ENCODE measurements around the gene PLEKHA7. TPM values are rescaled to one million over a fixed set of nuclear protein-coding genes. Genes with fewer than 3 reads are reported as not detected.

The PLEKHA7 gene
- total and polyA plus RNA-seq, 8 donors: 14.9 to 29.9 (median 20.0) TPM

DNA sequence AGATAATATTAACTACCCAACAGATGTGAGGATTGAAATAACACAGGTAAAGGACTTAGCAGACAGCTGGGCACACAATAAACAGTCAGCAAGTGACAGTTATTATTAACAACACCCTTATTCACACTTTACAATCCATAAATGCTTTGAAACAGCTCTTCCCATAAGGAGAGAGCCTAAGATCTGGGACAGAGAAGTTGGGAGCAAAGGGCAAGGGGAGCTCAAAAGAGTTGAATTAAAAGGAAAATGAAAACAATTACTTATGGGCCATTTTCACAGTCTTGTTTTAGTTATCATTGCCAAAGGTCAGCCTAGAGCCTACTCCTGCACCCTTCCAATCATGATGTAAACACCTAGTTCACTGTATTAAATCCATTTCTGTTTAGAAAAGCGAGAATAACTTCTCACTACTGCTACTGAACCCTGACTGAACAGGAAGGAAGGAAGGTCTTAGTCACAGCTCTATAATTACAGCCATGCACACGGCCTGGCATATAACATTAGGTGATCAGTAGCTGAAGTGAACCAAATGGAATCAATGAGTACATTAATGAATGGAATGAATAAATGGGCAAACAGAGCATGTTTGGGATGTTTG lies 111.3 kb downstream of the PLEKHA7 start:
- H3K27ac ChIP-seq: no peak overlapping the region
- intact Hi-C loops (cut with DNase I): no loop called here
- ATAC-seq (peak in 2 of 4 donors; percentile 40 to 43), DNase-seq (no peak), FAIRE-seq (no peak)
- TF ChIP-seq, protein P1, sequence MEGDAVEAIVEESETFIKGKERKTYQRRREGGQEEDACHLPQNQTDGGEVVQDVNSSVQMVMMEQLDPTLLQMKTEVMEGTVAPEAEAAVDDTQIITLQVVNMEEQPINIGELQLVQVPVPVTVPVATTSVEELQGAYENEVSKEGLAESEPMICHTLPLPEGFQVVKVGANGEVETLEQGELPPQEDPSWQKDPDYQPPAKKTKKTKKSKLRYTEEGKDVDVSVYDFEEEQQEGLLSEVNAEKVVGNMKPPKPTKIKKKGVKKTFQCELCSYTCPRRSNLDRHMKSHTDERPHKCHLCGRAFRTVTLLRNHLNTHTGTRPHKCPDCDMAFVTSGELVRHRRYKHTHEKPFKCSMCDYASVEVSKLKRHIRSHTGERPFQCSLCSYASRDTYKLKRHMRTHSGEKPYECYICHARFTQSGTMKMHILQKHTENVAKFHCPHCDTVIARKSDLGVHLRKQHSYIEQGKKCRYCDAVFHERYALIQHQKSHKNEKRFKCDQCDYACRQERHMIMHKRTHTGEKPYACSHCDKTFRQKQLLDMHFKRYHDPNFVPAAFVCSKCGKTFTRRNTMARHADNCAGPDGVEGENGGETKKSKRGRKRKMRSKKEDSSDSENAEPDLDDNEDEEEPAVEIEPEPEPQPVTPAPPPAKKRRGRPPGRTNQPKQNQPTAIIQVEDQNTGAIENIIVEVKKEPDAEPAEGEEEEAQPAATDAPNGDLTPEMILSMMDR (IDR thresholded peaks at IDR 0.05): no peak
- WGBS, 2 donors: 64 to 75% methylated on average over 2 of the region's 2 CpGs
- H3K36me3 ChIP-seq: no peaks in the 10 kb centered on the region
- no peaks in the 10 kb centered on the region for H3K27me3 ChIP-seq
- no peaks in the 10 kb centered on the region for H3K9me3 ChIP-seq
- peaks cover 0 to 5% (median 2%) of the 10 kb centered on the region in 3 donors for H3K4me1 ChIP-seq
- H3K4me3 ChIP-seq: no peak overlapping the region

DNA sequence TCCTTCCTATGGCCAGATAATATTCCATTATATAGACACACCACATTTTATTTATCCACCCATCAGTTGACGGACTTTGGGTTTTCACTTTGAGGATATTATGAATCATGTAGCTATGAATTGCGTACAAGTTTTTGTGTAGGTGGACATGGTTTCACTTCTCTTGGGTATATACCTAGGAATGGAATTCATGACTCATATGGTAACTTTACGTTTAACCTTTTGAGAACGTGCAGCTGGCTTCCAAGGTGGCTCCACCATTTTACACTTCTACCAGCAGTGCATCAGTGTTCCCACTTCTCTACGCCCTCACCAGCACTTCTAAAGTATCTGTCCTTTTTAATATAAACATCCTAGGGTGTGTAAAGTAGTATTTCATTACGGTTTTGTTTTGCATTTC lies 112.0 kb downstream of the PLEKHA7 start:
- H3K27ac ChIP-seq: no peak overlapping the region
- no peak for DNase-seq
- WGBS, 2 donors: 90 to 92% methylated on average over 6 of the region's 6 CpGs
- no peaks in the 10 kb centered on the region for H3K9me3 ChIP-seq
- intact Hi-C loops (cut with DNase I): no loop called here
- no peak for ATAC-seq
- TF ChIP-seq, protein P1 (IDR thresholded peaks at IDR 0.05): no peak
- no peak overlapping the region for H3K4me3 ChIP-seq
- H3K4me1 ChIP-seq: peaks cover 4 to 5% (median 4%) of the 10 kb centered on the region in 3 donors
- no peak for FAIRE-seq
- H3K36me3 ChIP-seq: no peaks in the 10 kb centered on the region
- H3K27me3 ChIP-seq: no peaks in the 10 kb centered on the region

DNA sequence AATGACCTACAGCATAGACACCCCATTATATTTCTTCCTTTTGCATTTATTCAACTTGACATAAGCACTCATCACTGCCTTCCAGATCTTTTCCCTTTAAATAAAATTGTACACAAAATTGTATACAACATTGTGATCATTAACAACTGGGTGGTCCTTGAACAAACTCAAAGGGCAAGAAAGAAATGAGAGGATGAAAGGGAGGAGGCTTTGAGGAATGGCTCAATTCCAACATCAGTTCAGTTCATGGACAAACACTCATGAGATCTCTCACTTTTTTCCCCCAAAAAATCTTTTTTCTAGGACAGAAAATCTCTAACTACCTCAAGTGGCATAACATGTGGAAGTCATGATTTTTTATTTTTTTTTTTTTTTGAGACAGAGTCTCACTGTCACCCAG lies 113.7 kb downstream of the PLEKHA7 start:
- TF ChIP-seq, protein P1 (IDR thresholded peaks at IDR 0.05): no peak
- Histone ChIP-seq H3K27ac (no peak overlapping the region), H3K9me3 (no peaks in the 10 kb centered on the region), H3K36me3 (no peaks in the 10 kb centered on the region), H3K4me3 (no peak overlapping the region), H3K27me3 (no peaks in the 10 kb centered on the region), H3K4me1 (peaks cover 4 to 7% (median 5%) of the 10 kb centered on the region in 3 donors)
- DNase-seq (no peak), FAIRE-seq (no peak), ATAC-seq (no peak)
- intact Hi-C loops (cut with DNase I): no loop called here

DNA sequence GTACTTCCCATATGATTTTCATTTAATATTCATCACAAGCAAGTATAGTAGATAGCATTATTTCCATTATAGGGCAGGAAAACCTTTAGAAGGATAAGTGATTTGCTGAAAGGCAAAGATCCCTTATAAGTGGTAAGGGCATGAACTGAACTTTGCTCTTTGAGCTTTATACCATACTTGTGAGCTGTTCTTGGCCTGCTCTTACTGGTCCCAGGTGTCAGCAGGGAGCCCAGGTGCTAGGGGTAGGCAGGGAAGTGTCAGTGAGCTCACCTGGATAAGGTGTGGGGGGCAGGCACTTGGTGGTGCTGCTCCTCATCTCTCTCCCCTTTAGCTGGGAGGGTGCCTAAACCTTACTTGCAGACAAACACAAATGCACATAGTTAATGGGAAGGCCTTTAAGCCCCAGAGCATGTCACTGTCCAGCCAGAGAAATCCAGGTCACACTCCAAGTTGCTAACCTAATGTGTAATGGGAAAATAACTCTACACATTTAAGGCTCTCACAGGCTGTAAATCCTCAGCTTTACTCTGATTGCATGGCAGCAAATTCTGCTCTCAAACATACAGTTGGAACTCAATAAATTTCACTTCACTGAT lies 114.4 kb downstream of the PLEKHA7 start:
- intact Hi-C loops (cut with DNase I): no loop called here
- Histone ChIP-seq H3K4me1 (peaks cover 2 to 7% (median 4%) of the 10 kb centered on the region in 3 donors), H3K27ac (no peak overlapping the region), H3K36me3 (no peaks in the 10 kb centered on the region), H3K27me3 (no peaks in the 10 kb centered on the region), H3K4me3 (no peak overlapping the region), H3K9me3 (no peaks in the 10 kb centered on the region)
- no peak for FAIRE-seq
- DNase-seq: no peak
- ATAC-seq: peak; percentile 51 to 63 (median 61)
- TF ChIP-seq, protein P1 (IDR thresholded peaks at IDR 0.05): no peak

DNA sequence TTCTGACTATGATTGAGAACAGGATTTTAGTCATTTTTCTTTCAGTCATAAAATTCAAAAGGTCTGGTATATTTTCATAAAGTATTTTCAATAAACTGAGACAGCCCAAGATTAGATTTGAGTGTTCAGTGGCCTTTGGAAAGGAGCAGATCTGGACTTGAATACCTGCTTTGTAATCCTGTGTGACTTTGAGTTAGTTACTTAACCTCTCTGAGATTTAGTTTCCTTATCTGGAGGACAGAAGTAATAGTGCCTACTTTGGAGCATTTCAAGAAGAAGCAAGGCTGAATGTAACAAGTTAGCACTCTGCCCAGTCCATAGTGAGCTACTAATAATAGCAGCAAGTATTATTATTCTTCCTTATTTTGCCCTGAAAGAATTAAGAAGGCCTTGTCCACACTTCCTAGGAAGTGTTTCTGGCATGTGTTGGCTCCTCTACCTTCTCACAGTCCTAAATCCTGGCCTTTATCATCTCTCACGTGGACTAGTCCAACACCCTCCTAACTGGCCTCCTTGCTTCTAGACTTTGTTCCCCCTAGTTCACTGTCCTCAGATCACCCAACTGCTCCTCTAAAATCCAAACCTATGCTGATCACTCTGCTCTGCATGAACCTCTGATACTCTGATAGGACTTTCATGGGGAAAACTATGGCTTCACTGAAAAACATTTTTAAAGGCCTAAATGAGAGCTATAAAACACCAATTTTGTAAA lies 115.8 kb downstream of the PLEKHA7 start:
- TF ChIP-seq, protein P1 (IDR thresholded peaks at IDR 0.05): no peak
- intact Hi-C loops (cut with DNase I): no loop called here
- ATAC-seq (no peak), FAIRE-seq (no peak), DNase-seq (no peak)
- Histone ChIP-seq H3K27ac (no peak overlapping the region), H3K9me3 (no peaks in the 10 kb centered on the region), H3K27me3 (no peaks in the 10 kb centered on the region), H3K4me1 (peaks cover 4 to 12% (median 9%) of the 10 kb centered on the region in 3 donors), H3K36me3 (no peaks in the 10 kb centered on the region), H3K4me3 (peak overlapping the region in 1 of 4 donors; percentile 1)
- WGBS, 2 donors: 47 to 62% methylated on average over 1 of the region's 1 CpG
